AML-193 (cell line): ENCODE measurements around the gene PARD3B.
"Not testable (repeated sequence)": the region's sequence is repeated elsewhere in the genome, so short reads cannot be mapped to it uniquely, and the experiment has no call there.

Experiments
- DNase-seq, 2 experiments: peaks; one replicate each; lab custom pipeline; 2025; lab: John Stamatoyannopoulos, UW

PARD3B gene

GRCh38 chr2:205188239-205189138, 643.2 kb downstream of the PARD3B start:
- no peak for DNase-seq

- DNase-seq, result no peak
Observed at GRCh38 chr2:205189301-205189700, 644.0 kb downstream of the PARD3B start.

GRCh38 chr2:205190528-205190927, 645.3 kb downstream of the PARD3B start:
- DNase-seq, result no peak

- DNase-seq, result no peak
Observed at GRCh38 chr2:205193125-205193835, 648.0 kb downstream of the PARD3B start.

- DNase-seq, result no peak
Observed at GRCh38 chr2:205193836-205194228, 648.6 kb downstream of the PARD3B start.

- DNase-seq, result no peak
Observed at GRCh38 chr2:205197468-205198139, 652.3 kb downstream of the PARD3B start.

GRCh38 chr2:205198140-205198525, 652.9 kb downstream of the PARD3B start:
- DNase-seq, result no peak

GRCh38 chr2:205199165-205199850, 654.0 kb downstream of the PARD3B start:
- DNase-seq, result no peak

- DNase-seq, result no peak
Observed at GRCh38 chr2:205210494-205210893, 665.2 kb downstream of the PARD3B start.

- no peak for DNase-seq
Observed at GRCh38 chr2:205212357-205212756, 667.1 kb downstream of the PARD3B start.

- DNase-seq, result no peak
Observed at GRCh38 chr2:205216092-205216491, 670.8 kb downstream of the PARD3B start.

- no peak for DNase-seq
Observed at GRCh38 chr2:205216580-205216979, 671.3 kb downstream of the PARD3B start.

GRCh38 chr2:205217004-205217403, 671.7 kb downstream of the PARD3B start:
- DNase-seq, result no peak

- DNase-seq, result no peak
Observed at GRCh38 chr2:205218056-205218455, 672.8 kb downstream of the PARD3B start.

GRCh38 chr2:205218816-205219215, 673.5 kb downstream of the PARD3B start:
- DNase-seq, result not testable (repeated sequence)

- no peak for DNase-seq
Observed at GRCh38 chr2:205220559-205220958, 675.3 kb downstream of the PARD3B start.

- no peak for DNase-seq
Observed at GRCh38 chr2:205232086-205232485, 686.8 kb downstream of the PARD3B start.

- no peak for DNase-seq
Observed at GRCh38 chr2:205235434-205235833, 690.2 kb downstream of the PARD3B start.

- DNase-seq, result no peak
Observed at GRCh38 chr2:205237524-205237923, 692.2 kb downstream of the PARD3B start.

- no peak for DNase-seq
Observed at GRCh38 chr2:205245001-205245400, 699.7 kb downstream of the PARD3B start.

GRCh38 chr2:205245652-205246051, 700.4 kb downstream of the PARD3B start:
- no peak for DNase-seq

GRCh38 chr2:205259121-205259520, 713.8 kb downstream of the PARD3B start:
- no peak for DNase-seq
